Measurements from ENCODE around the gene MYADML2.

MYADML2 gene

GRCh38 chr17:81908793-81909192 is 38.2 kb downstream of the MYADML2 start:
- DNase-seq, result no peak

- DNase-seq, result no peak
These were observed 39.6 kb downstream of the MYADML2 start for GRCh38 chr17:81907219-81908145.

DNA sequence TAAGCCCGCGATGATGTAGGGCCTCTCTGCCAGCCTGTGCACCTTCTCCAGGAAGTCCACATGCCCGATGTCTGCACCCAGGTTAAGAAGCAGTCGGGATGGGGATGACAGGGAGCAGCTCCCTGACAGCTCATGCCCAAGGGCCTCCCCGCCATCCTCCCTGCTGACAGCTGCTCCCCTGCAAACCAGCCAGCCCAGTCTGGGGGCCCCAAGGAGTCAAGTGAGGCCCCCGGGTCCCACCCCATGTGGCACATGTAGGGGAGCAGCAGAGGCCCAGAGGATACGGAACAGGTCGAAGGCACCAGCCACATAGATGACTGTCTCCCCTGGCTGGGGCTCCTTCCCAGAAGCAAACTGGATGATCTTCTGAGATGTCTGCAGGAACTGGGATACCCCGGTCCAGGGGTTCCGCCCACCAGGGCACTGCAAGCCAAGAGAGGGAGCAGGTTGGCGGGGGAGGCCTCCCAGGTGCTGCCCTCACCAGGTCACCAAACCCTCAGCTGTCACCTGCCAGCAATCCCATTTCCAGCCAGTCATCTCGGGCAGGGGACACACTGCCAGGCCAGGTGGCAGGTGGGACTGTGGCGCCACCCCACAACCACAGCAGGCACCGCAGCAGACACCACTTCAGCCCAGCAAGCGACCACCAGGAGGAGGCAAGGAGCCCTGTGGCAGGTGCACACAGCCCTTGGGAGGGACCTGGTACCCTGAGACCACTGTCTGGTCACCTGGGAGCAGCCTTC is 40.4 kb downstream of the MYADML2 start:
- DNase-seq, result no peak

GRCh38 chr17:81905993-81906392 is 41.0 kb downstream of the MYADML2 start:
- DNase-seq, result no peak

- no peak for DNase-seq
These were observed 41.6 kb downstream of the MYADML2 start for GRCh38 chr17:81905424-81905875.

GRCh38 chr17:81904600-81905423 is 42.2 kb downstream of the MYADML2 start:
- DNase-seq, result no peak

DNA sequence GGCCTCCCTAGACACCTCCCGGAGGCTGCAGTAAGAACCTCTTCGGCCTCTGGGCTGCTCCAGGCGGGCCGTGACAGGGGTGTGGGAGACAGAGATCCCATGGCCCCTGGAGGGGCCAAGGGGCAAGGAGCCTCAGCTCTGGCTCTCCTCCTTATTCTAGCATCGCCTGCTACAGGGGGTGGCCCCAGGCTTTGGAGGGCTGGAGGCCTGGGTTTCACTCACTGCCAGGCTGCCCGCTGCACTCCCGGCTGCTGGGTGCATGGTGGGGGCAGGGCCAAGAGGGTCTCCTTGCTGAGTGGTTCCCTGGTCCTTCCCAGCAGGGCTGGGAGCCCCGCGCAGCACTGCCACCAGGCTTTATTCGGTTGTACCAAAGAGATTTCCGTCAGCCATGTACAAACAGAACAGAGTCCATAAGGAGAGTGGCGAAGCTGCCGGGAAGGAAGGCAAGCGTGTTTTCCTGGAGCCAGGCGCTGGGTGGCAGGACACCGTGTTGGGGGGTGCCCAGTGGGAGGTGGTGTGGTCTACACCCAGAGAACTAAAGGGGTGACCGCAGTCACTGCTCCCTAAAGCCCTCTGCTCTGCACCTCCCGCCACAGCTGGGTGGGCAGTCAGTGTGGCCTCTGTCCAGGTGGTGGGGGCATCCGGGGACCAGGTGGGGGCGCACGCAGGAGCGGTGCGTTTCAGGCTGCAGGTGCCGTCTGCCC is 43.0 kb downstream of the MYADML2 start:
- no peak for DNase-seq

DNA sequence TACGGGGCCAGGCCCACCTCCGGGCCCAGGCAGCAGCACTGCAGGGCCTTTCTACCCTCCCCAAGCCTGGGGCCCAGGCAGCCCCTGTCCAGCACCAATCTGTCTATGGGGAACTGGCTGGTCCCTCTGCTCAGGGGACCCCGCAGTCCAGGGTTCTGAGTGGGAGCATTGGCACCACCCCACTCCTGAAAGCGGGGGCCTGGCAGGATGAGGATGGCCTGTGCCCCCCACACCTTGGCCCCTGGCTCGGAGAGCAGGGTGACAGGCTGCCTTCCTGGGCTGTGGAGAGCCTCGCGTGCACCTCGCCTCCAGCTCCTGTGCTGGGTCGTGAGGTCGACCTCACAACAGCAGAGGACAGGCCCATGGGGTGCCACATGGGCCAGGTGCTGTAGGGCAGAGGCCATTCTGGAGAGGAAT is 43.6 kb downstream of the MYADML2 start:
- DNase-seq, result no peak

GRCh38 chr17:81902653-81903414 is 44.2 kb downstream of the MYADML2 start:
- no peak for DNase-seq

GRCh38 chr17:81902023-81902652 is 44.9 kb downstream of the MYADML2 start, which contains the start of gene NPB:
TSS of gene NPB (plus strand) at chr17:81902238. CDS start at chr17:81902278, 40 bp downstream.
- DNase-seq, result no peak

GRCh38 chr17:81901167-81902022 is 45.6 kb downstream of the MYADML2 start:
- no peak for DNase-seq

DNA sequence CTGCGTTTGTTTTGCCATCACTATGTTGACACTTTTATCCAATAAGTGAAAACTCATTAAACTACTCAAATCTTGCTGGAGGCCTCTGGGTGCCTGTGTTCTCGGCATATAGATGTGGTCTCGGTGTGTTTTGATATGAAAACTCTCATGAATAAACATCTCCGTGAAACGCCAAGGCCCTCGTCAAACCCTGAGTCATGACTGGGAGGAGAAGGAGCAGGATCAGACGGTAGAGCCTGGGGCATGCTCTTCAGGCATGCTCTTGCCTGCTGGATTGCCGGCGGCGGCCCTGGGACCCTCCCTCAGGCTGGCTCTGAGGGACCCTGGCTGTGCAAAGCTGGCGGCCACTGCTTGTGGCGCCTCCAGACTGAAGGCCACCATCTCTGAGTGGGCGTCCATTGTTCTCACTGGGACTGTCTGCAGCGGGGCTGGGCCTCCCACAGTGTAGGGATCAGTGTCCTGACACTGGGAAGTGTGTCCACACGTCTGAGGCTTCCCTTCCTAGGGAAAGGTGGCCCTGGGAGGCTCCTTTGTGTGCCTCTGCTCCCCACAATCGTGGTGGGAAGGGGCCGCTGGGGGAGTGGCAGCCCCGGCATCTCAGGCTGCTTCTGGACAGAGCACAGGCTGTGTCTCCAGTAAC is 46.7 kb downstream of the MYADML2 start:
- DNase-seq, result no peak

DNA sequence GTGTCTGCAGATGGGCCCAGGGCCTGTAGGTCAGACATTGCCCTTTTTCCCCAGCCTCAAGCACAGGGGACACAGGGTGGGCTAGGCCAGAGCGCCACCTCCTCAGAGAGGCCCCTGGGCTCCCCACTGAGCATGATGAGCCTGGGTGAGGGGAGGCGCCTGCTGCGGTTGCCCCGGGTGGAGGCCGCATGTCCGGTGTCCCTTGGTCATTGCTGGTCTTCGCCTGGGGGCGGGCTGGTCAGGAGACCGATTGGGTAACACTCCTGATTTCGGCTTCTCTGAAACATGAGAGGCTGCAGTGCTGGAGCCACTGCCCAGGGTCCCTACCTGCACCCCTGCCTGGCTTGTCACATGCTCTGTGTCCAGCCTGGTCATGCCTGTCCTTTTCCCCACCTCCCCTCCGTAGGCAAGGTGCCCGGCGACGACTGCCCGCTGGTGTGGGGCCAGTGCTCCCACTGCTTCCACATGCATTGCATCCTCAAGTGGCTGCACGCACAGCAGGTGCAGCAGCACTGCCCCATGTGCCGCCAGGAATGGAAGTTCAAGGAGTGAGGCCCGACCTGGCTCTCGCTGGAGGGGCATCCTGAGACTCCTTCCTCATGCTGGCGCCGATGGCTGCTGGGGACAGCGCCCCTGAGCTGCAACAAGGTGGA is 47.4 kb downstream of the MYADML2 start:
- DNase-seq, result no peak

DNA sequence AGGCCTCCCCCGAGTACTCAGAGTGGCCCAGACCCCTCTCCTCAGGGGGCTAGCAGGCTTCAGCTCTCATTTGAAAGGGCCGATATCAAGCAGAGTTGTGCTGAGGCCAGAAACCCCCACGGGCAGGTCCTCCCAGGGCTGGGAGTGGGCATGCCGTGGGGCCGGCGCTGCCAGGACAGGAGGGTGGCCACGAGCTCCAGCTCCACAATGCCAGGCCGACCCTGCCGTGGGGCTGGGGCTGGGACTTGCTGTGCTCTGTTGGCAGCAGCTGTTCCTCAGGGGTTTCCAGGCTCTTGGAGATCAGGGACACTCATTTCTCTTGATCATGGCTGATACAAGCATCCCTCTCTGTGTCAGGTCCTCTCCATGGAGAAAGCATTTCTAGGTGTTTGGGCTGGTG is 48.1 kb downstream of the MYADML2 start:
- DNase-seq, result no peak

- no peak for DNase-seq
These were observed 48.8 kb downstream of the MYADML2 start for GRCh38 chr17:81898029-81898866.

GRCh38 chr17:81895400-81895799 is 51.6 kb downstream of the MYADML2 start:
- no peak for DNase-seq

GRCh38 chr17:81891303-81891552 is 55.8 kb downstream of the MYADML2 start:
- no peak for DNase-seq

Measured in CD4-positive, alpha-beta T cell treated with Interleukin-1 beta for 1 hour (primary cell).